Heart left ventricle (tissue), 13 donors: ENCODE data around the gene PGGHG.

Experiments
- CTCF ChIP-seq, 12 donors: fragments of 200-600 bp; sonication (generic) in 4 of 12; IDR thresholded peaks; one replicate each; pipeline versions ENCODE4 v1.5.0 to v1.8.0; 2018 to 2022; ENCODE audit warnings: antibody characterized with exemption in 12 of 12, mild to moderate bottlenecking in 5 of 12
- POLR2A ChIP-seq, 2 donors: fragments of 450-650 bp; IDR thresholded peaks; one replicate each; pipeline ENCODE4 v1.6.1; 2017; ENCODE audit warnings: antibody characterized with exemption in 2 of 2, mild to moderate bottlenecking in 2 of 2, moderate library complexity in 2 of 2
- donor health status: ischemic (EF 13 %, LVEDD 7.1; RV severe dilation, severe dysfunction).
- donor health status: DM: no; HTN: yes; CAD: no.
- donor health status: DM: no; HTN: no; CAD: no.
- donor health status: ischemic (EF 25% LVEDD 6.9; RV normal size, moderate dysfunction).
- donor health status: ischemic (EF 25% LVEDD 5.7; RV mildly dilated, moderate dysfunction).
- donor health status: ischemic (EF 35%, LVEDD 5.7; RV mildly dilated, moderate dysfunction).
- donor health status: nonischemic (EF 11% LVEDD 7.7; RV severe dilation, severe dysfunction).
- donor health status: DM: yes; HTN: yes; CAD: no.
- donor health status: PGD.
- donor health status: ischemic (EF 29% LVEDD 5.4; RV normal size, mild dysfunction).
- donor health status: nonischemic (EF 23%, LVEDD 6.1; RV moderate dilation, normal function).

- no peak for TF ChIP-seq CTCF (IDR thresholded peaks at IDR 0.05)
- TF ChIP-seq POLR2A (IDR thresholded peaks at IDR 0.05), result no peak
These were observed 3.5 kb downstream of the PGGHG start for GRCh38 chr11:292211-293121.
